Measurements from ENCODE around the gene NLRC5. TPM values are rescaled to one million over a fixed set of nuclear protein-coding genes. Genes with fewer than 3 reads are reported as not detected.
"Not testable (repeated sequence)": the region's sequence is repeated elsewhere in the genome, so short reads cannot be mapped to it uniquely, and the experiment has no call there.

The NLRC5 gene
- polyA plus RNA-seq, 4 donors = 2.2 to 4.8 (median 3.4) TPM

- no peak for DNase-seq (ENCODE audit: low read depth in 4 of 4, low spot score in 2 of 4)
These were observed 79.7 kb downstream of the NLRC5 start for GRCh38 chr16:57069053-57069452.

DNA sequence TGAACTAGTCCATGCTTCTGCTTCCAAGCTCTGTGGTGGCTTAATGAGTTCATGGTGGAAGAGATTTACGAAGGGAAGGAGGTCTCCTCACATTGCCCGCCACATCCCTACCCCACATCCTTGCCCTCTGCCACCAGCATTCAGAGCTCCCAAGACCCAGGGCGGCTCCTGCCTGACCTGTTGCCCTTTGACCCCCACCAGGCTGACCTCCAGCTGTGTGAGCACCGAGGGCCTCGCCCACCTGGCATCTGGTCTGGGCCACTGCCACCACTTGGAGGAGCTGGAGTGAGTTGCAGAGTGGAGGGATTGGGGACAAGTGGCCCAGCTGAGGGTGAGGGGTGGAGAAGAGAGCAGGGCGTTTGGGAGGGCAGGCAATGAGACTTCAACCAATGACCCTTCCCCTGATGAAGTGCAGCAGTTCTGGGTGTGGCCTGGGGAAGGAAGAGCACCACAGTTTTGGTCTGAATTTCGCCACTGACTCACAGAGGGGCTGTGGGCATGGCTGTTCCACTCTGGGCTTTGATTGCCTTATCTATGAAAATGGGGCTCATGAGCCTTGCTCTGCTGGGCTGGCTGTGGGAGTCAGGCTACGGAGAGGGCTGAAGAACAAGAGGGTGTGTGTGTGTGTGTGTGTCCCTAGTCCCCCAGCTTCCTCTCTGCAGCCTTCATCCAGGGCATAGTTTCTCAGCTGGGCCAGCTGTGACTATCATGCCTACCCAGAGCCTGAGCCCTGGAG lies 80.4 kb downstream of the NLRC5 start:
- DNase-seq (ENCODE audit: low read depth in 4 of 4, low spot score in 2 of 4) = no peak

- DNase-seq (ENCODE audit: low read depth in 4 of 4, low spot score in 2 of 4) = no peak
These were observed 81.1 kb downstream of the NLRC5 start for GRCh38 chr16:57070424-57070823.

GRCh38 chr16:57071081-57071732 lies 81.8 kb downstream of the NLRC5 start:
- not testable (repeated sequence) for DNase-seq (ENCODE audit: low read depth in 4 of 4, low spot score in 2 of 4)

GRCh38 chr16:57071831-57072582 lies 82.7 kb downstream of the NLRC5 start:
- DNase-seq (ENCODE audit: low read depth in 4 of 4, low spot score in 2 of 4) = no peak

GRCh38 chr16:57072616-57073275 lies 83.4 kb downstream of the NLRC5 start:
- DNase-seq (ENCODE audit: low read depth in 4 of 4, low spot score in 2 of 4) = no peak

DNA sequence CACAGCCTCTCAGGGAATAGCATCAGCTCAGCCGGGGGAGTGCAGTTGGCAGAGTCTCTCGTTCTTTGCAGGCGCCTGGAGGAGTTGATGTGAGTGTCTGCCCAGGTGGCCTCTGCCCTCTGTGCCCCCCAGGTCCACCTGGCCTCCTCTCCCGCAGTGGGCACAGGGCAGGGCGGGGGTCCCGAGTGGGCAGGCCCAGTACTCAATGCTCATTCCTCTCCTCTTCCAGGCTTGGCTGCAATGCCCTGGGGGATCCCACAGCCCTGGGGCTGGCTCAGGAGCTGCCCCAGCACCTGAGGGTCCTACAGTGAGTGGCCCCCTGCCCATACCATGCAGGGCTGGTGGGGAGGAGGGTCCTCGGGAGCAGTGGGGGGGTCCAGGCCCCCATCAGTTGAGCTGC lies 88.4 kb downstream of the NLRC5 start:
- no peak for DNase-seq (ENCODE audit: low read depth in 4 of 4, low spot score in 2 of 4)

DNA sequence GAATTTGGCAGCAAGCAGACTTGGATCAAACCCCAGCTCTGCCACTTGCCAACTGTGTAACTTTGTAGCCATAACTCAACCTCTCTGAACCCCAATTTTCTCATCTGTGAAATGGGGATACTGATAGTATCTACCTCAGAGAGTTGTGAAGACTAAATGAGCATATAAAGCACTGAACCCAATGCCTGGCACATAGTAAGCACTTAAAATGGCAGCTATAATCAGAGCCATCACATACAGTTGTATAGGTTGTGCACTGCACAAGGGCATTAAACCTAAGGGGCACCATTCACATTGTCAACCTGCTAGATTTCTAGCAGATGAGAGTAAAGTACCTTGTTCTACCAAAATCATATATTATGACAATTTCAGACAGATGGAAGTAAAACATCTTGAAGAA lies 92.4 kb downstream of the NLRC5 start:
- DNase-seq (ENCODE audit: low read depth in 4 of 4, low spot score in 2 of 4) = no peak

GRCh38 chr16:57082664-57083063 lies 93.3 kb downstream of the NLRC5 start:
- DNase-seq (ENCODE audit: low read depth in 4 of 4, low spot score in 2 of 4) = no peak

DNA sequence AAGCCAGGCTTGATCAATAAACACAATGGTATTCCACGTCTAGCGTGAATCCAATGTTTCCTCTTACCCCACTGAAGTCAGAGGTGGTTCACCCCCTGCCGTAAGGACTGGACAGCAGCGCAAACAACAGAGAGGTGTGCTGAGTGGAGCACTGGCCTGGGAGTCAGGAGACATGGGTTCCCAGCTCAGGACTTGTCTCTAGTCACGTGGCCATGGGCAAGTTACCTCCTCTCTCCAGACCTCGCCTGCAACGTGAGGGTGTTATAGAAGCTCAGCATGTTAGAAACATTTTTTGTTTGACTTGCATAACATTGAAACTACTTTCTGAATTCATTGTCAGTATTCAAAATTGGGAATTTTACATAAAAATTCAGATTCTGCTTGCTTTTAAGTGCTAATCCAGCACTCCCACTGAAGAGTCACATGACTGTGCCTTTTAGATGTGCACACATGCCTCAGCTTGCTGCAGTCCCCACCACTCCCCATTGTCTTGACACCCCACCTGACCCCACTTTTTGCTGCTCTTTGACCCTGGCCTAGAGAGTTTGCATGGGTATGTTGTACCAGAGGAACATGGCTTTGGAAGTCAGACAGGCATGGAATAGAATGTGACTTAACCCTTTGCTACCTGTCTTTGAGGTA lies 94.2 kb downstream of the NLRC5 start:
- DNase-seq (ENCODE audit: low read depth in 4 of 4, low spot score in 2 of 4) = no peak

DNA sequence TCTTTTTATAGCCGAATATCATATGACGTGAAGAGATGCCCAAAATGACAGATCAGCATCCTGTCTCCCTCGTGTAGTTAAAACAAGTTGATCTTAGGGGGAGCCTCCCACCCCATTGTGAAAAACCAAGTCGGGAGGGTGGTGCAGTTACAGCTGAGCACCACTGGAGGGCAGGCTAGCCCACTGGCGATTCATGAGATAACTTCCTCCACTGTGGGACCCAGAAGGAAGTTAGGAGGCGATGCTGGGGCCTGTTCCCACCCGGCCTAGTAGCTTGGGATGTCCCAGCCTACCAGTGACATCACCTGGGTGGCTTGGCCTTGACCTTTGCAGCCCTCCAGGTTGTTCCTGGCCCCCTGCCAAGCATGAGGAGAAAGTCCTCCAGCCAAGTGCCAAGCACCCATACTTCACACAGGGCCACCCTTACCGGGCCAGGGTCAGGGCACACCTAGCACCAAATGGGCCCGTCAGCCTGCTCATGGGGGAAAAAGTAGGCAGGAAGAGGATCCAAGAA lies 95.0 kb downstream of the NLRC5 start:
- DNase-seq (ENCODE audit: low read depth in 4 of 4, low spot score in 2 of 4) = peak in 1 of 4 donors; percentile 55

DNA sequence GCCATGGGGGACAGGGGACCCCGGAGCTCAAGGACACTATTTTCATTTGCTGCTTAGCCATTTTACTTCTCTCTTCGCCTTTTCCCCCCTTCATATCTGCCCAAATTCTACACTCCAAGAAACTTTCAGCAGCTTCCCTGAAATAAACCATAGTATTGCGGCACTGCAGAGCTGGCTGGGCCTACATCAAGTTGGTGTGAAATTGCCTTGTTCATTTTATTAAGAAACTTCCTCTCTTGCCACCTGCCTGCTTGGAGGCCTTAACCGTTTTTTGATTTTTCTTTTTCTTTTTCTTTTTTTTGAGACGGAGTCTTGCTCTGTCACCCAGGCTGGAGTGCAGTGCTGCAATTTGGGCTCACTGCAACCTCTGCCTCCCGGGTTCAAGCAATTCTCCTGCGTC lies 95.6 kb downstream of the NLRC5 start:
- DNase-seq (ENCODE audit: low read depth in 4 of 4, low spot score in 2 of 4) = no peak

GRCh38 chr16:57087003-57087402 lies 97.6 kb downstream of the NLRC5 start:
- DNase-seq (ENCODE audit: low read depth in 4 of 4, low spot score in 2 of 4) = no peak

- DNase-seq (ENCODE audit: low read depth in 4 of 4, low spot score in 2 of 4) = no peak
These were observed 100.0 kb downstream of the NLRC5 start for GRCh38 chr16:57089406-57089805.

DNA sequence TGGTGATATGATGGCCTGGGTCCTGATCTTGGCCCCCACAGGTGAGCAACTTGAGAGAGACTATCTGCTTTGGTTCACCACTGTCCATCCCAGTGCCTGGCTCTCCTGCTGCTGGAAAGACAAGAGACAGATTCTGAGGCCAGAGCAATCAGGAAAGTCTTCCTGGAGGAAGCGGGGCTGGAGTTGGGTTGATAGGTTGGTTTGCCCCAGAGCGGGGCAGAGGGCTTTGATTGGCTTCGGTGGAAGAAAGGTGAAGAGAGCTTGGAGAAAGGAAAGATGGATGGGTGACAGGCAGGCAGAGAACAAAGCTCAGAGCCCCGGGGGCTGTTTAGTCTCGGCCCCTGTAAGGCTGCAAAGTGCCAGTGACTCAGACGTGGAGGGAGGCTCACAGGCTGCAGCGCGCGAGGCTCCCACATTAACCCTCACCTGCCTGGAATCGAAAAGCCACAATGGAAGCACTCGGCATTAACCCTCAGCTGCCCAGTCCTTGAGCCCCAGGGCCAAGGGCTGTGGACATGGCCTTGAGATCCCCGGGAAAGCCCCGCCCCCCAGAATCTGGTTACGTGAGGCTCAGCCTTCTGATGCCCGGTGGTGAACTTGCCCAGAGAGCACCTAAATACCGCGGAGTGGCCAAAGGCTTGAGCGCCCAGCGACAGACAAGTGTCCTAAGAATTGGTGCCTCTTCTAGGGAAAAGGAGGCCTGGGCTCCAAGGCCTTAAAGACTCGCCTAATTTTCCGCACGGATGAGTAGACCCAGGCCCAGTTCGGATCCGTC lies 102.0 kb downstream of the NLRC5 start:
- DNase-seq (ENCODE audit: low read depth in 4 of 4, low spot score in 2 of 4) = no peak

DNA sequence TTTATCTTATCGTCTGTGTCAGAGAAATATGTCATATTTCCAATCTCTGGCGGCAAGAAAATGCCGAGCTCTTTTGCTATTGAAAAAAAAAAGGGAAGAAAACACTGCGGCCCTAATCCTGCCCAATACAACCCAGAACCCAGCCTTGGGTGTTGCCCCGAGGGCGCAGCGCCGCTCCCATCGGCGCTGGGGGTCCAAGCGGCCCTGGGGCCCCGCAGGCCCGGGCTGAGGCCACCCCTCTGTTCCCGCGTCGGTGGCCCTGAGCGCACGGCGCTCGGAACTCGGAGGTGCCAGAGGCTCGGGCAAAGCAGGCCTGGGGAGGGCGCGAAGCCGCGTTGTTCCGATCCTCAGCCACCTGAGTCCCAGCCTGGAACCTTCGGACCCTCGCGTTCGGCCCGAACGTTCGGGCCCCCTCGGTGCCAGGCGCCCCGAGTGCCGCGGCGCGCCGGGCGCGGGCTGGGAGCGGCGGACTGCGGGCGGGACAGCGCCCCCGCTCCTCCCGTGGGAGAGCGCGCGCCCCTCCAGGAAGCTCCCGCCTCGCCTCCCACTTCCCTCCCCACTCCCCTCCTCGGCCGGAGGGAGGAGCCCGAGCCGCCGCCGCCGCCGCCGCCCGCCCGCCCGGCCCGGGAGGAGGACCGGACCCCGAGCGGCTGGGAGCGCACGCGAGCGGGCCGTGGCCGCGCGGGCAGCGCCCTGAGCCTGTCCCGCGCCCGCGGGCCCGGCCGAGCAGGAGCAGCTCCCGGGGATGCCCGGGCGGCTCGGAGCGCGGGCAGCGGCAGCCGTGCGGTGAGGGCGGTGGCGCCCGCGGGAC lies 102.8 kb downstream of the NLRC5 start, which contains the start of gene CPNE2:
Gene CPNE2 (plus strand): TSS at position 609 of the 811 bp plus-strand sequence. CDS start 18,160 bp downstream, outside the sequence.
- DNase-seq (ENCODE audit: low read depth in 4 of 4, low spot score in 2 of 4) = no peak

GRCh38 chr16:57092786-57093411 lies 103.5 kb downstream of the NLRC5 start:
- no peak for DNase-seq (ENCODE audit: low read depth in 4 of 4, low spot score in 2 of 4)

Data from left renal cortex interstitium (tissue), 4 donors.